CD4-positive, alpha-beta T cell treated with Interleukin-2 at 100 ng/mL for 4 hours (primary cell): Measurements from ENCODE around the gene NAV2.

Experiments used
- DNase-seq: peaks from one replicate; pipeline ENCODE4 v3.0.0-alpha.2; 2020; ENCODE audit warnings: low spot score

The NAV2 gene

DNA sequence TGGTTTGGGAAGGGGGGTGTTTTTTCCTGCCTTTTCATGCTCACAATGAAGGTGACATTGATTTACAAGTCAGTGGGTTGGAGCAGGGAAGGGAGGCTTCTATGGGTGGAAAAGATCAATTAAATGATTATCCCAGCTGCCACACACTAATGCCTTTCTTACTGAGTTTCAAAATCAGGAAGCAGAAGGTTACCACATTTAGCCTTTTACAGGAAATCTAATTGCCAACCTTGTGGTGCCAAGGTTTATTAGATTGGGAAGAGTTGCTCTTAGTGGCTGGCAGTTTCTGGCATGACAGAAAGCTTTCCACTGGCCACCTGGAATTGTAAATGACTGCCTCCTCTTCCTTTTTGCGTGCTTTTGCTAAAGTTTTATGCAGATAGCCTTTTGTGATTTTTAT lies 98.7 kb downstream of the NAV2 start:
- DNase-seq, result no peak

- DNase-seq, result no peak
These were observed 99.5 kb downstream of the NAV2 start for GRCh38 chr11:19812096-19812495.

DNA sequence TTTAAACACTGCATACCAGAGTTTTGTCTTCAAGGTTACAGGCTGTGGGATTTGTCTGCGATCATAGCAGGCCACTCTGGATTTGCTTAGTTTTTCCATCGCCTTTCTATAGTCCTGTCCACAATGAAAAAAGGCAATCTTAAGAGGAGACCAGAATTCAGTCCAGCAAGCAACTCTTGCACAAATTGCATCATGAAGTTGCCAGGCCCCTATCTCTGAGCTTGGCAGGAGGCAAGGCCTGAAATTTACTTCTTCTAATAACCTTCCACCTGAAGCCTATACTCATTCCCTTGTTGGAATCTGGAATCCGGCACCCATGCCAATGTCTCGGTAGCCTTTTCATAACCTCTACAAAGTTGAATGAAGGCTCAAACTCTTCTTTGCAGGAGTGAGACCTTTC lies 100.1 kb downstream of the NAV2 start:
- no peak for DNase-seq

GRCh38 chr11:19813158-19813879 lies 100.7 kb downstream of the NAV2 start:
- DNase-seq, result no peak

DNA sequence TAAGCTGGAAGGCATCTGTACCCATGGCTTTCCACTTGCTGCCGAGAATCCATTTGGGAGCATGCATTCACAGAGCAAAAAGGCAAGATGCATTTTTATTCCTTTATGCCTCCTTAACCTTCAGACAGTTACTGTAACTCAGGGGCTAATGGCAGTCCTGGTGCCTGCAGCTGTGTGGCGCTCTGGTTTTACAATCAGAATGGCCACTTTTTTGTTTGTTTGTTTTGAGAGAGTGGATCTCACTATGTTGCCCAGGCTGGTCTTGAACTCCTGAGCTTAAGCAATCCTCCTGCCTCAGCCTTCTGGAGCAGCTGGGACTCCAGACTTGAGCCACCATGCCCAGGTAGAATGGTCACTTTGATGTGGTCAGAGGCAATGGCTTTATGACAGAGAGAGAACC lies 101.8 kb downstream of the NAV2 start:
- no peak for DNase-seq

DNA sequence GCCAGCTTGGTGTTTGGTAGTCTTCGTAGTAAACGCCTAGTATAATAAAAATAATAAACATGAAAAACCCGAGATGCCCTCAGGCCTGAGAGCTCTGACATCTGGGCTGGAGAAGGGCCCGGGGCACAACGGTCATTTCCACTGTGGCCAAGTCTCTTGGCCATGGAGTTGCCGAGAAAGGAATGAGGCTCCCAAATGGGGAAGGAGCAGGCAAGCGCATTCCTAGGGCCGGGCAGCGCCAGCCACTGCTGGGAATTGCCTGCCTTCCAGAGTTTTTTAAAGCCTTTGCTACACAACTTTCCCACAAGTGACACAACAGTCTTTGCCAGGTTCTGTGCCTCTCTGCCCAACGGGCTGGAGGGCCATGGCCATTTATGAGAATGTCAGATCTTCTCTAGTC lies 103.4 kb downstream of the NAV2 start:
- no peak for DNase-seq

GRCh38 chr11:19816817-19817216 lies 104.2 kb downstream of the NAV2 start:
- DNase-seq, result no peak

DNA sequence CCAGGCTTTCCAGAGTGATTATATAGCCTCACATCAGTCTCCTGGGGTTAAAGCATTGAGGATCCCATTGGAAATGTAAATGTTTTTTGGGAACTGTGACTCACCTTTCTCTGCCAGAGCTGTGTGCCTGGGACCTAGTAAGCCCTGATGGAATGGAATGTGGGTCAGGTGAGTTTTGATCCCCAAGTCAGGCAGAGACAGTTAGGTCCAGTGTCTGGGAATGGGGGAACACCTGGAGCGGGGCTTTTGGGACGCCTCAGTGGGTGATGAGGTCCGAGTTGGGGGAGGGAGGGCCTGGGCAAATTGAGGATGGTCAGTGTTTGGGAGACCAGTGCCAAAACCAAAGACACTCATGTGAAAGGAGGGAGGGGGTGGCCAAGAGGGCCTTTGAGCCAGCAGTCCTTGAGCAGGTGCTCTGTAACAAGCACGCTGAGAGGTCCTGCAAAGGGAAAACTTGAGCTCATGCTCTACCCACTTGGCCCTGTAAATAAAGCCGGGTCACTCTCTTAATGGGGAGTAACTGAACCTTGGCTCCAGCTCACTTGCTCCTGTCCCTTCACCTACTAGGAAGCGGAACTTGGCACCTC lies 104.7 kb downstream of the NAV2 start:
- DNase-seq, result no peak

DNA sequence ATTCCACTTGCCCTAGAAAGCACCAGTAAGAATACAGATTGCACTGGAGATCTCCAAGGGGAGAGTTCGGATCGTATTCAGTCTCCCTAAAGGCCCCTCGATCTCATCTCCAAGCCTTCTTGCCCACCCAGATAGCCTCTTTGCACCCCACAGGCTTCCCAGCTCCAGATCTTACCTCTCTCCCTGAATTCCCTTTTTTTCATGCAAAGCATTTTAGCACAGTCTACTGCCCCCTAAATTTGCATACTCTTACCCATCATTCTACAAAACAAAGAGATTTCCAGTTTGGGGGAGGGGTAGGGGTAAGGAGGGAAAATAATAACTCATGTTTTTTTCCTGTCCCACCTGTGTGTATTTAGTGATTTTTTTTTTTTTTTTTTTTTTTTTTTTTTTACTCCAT lies 105.2 kb downstream of the NAV2 start:
- DNase-seq, result no peak

- DNase-seq, result no peak
These were observed 106.0 kb downstream of the NAV2 start for GRCh38 chr11:19818619-19819018.

GRCh38 chr11:19819148-19819547 lies 106.5 kb downstream of the NAV2 start:
- no peak for DNase-seq

DNA sequence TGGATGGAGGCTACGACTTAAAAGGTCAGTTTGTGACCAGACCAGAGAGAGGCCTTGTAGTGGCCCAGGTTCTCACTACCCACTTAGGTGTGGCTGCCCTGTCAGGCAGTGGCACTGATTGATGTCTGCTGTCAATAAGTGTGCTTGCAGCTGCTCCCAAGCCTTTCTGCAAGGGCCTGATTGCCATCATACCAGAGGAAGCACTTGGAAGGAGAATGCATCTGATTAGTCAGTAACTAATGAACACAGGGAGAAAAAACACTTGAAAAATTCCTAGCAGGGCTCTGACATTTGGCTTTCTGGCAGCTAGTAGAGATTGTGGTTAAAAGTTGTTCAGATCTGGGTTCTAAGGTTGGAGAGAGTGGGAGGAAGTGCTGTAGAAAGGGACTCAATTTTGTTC lies 107.5 kb downstream of the NAV2 start:
- DNase-seq, result no peak

GRCh38 chr11:19821412-19821875 lies 108.8 kb downstream of the NAV2 start:
- no peak for DNase-seq

DNA sequence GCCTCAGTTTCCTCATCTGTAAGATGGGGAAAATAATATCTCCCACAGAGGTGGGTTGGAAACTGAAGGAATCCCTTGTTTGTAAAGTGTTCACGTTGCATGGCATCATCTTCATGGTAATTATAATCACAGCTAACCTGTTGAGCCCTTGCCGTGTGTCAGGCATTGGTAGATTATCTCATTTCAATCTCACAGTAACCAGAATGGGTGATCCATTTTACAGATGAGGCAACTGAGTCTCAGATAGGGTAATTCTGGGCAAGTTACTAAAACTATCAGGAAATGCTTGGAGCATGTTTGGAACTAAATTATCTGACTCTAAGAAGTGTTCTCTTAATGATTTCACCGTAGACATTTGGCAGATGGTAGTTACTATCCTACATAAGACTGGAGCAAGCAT lies 109.4 kb downstream of the NAV2 start:
- DNase-seq, result no peak

GRCh38 chr11:19822531-19822930 lies 109.9 kb downstream of the NAV2 start:
- DNase-seq, result no peak

GRCh38 chr11:19826606-19827005 lies 114.0 kb downstream of the NAV2 start:
- DNase-seq, result no peak

GRCh38 chr11:19827399-19828135 lies 114.9 kb downstream of the NAV2 start:
- no peak for DNase-seq

GRCh38 chr11:19828382-19829108 lies 115.9 kb downstream of the NAV2 start:
- no peak for DNase-seq

DNA sequence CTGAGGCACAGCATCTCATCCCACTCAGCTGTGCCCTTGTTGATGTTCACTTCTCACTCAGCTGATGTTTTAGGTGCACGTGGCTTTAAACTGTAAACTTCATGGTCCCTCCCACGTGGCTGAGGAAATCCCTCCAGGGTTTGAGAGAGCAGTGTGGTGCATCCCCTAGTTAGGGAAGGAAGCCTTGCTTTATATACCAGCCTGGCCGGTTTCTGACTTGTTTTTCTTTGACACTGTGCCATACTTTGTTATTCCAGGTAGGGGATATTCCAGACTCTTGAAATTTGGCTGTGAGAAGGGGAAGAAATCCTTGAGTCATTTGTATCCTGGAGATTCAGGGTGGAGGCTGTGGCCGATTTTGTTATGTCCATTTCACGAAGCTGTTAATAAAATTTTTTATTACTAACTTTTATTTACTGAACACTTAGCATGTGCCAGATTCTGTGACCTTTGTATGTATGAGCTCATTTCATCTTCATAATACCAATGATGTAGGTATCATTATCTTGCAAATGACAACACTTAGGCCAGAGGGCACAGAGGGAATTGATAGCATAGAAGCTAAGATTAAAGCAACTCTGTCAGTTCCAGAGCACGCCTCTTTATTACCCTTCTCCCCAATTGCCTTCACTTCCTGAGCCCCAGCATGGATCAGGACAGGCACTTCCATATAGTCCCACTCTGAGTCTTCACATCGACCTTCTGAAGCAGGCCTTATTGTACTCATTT lies 116.6 kb downstream of the NAV2 start:
- no peak for DNase-seq

- no peak for DNase-seq
These were observed 119.6 kb downstream of the NAV2 start for GRCh38 chr11:19832086-19832750.

DNA sequence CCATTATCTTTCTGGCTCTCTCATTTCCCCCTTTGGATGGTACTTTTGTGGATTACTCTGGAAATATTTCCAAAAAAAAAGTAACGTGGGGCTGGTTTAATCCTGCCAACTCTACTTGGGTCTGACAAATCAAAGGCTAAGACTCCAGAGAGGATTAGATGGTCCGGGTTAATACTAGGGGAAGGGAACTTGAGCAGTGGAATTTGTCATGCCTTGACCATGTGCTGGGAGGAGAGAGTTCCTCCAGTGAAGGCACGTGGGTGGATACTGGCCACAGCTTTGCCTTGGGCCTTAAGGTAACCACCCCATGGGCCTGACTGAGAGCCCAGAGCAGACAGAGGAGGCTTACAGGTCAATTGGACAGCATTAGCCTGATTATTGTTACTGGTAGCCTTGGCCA lies 120.3 kb downstream of the NAV2 start:
- no peak for DNase-seq
